ENCODE measurements around the gene SMAD3. TPM values are rescaled to one million over a fixed set of nuclear protein-coding genes. Genes with fewer than 3 reads are reported as not detected.

Gene SMAD3
- total RNA-seq, 2 donors from 2014 or later = 47.9 to 78.5 TPM

- Histone ChIP-seq H3K27me3 (replicated peaks; ENCODE audit: insufficient read depth) (no peaks in the 10 kb centered on the region), H3K36me3 (no peaks in the 10 kb centered on the region), H3K4me1 (ENCODE audit: control insufficient read depth in 1 of 2, low read depth in 2 of 2) (peaks cover 38 to 76% of the 10 kb centered on the region in 2 donors), H3K4me3 (no peak overlapping the region), H3K9me3 (no peaks in the 10 kb centered on the region), H3K27ac (peak overlapping the region in 1 of 2 donors; percentile 85)
- no peak for TF ChIP-seq CTCF (IDR thresholded peaks at IDR 0.05)
- no peak for ATAC-seq (ENCODE audit: insufficient number of reproducible peaks, low FRiP score, low read depth)
- DNase-seq (ENCODE audit: low spot score) = no peak
These were observed 38.5 kb downstream of the SMAD3 start for GRCh38 chr15:67103869-67104268.

- ATAC-seq (ENCODE audit: insufficient number of reproducible peaks, low FRiP score, low read depth) (no peak), DNase-seq (ENCODE audit: low spot score) (no peak)
- Histone ChIP-seq H3K4me1 (ENCODE audit: control insufficient read depth in 1 of 2, low read depth in 2 of 2) (peaks cover 43 to 79% of the 10 kb centered on the region in 2 donors), H3K9me3 (no peaks in the 10 kb centered on the region), H3K4me3 (no peak overlapping the region), H3K27ac (peak overlapping the region; percentile 80 to 85), H3K27me3 (replicated peaks; ENCODE audit: insufficient read depth) (no peaks in the 10 kb centered on the region), H3K36me3 (no peaks in the 10 kb centered on the region)
- TF ChIP-seq CTCF (IDR thresholded peaks at IDR 0.05) = no peak
These were observed 39.1 kb downstream of the SMAD3 start for GRCh38 chr15:67104510-67104909.

GRCh38 chr15:67105065-67105951 lies 39.9 kb downstream of the SMAD3 start:
- ATAC-seq (ENCODE audit: insufficient number of reproducible peaks, low FRiP score, low read depth) (peak; percentile 67), DNase-seq (ENCODE audit: low spot score) (peak; percentile 46)
- H3K27me3 ChIP-seq (replicated peaks; ENCODE audit: insufficient read depth) = no peaks in the 10 kb centered on the region
- peaks cover 46 to 83% of the 10 kb centered on the region in 2 donors for H3K4me1 ChIP-seq (ENCODE audit: control insufficient read depth in 1 of 2, low read depth in 2 of 2)
- H3K27ac ChIP-seq = peak overlapping the region; percentile 80 to 85
- no peak overlapping the region for H3K4me3 ChIP-seq
- H3K9me3 ChIP-seq = no peaks in the 10 kb centered on the region
- peak; percentile 37 for TF ChIP-seq CTCF (IDR thresholded peaks at IDR 0.05)
- no peaks in the 10 kb centered on the region for H3K36me3 ChIP-seq

GRCh38 chr15:67105991-67106763 lies 40.8 kb downstream of the SMAD3 start:
- ATAC-seq (ENCODE audit: insufficient number of reproducible peaks, low FRiP score, low read depth) (no peak), DNase-seq (ENCODE audit: low spot score) (no peak)
- no peak overlapping the region for H3K4me3 ChIP-seq
- no peaks in the 10 kb centered on the region for H3K36me3 ChIP-seq
- no peaks in the 10 kb centered on the region for H3K9me3 ChIP-seq
- peaks cover 53 to 86% of the 10 kb centered on the region in 2 donors for H3K4me1 ChIP-seq (ENCODE audit: control insufficient read depth in 1 of 2, low read depth in 2 of 2)
- no peaks in the 10 kb centered on the region for H3K27me3 ChIP-seq (replicated peaks; ENCODE audit: insufficient read depth)
- H3K27ac ChIP-seq = peak overlapping the region; percentile 31 to 85
- no peak for TF ChIP-seq CTCF (IDR thresholded peaks at IDR 0.05)

GRCh38 chr15:67106764-67107013 lies 41.3 kb downstream of the SMAD3 start:
- no peak for TF ChIP-seq CTCF (IDR thresholded peaks at IDR 0.05)
- H3K4me3 ChIP-seq = no peak overlapping the region
- peaks cover 53 to 82% of the 10 kb centered on the region in 2 donors for H3K4me1 ChIP-seq (ENCODE audit: control insufficient read depth in 1 of 2, low read depth in 2 of 2)
- DNase-seq (ENCODE audit: low spot score) = no peak
- no peak for ATAC-seq (ENCODE audit: insufficient number of reproducible peaks, low FRiP score, low read depth)
- no peaks in the 10 kb centered on the region for H3K27me3 ChIP-seq (replicated peaks; ENCODE audit: insufficient read depth)
- H3K9me3 ChIP-seq = no peaks in the 10 kb centered on the region
- peak overlapping the region; percentile 31 to 85 for H3K27ac ChIP-seq
- no peaks in the 10 kb centered on the region for H3K36me3 ChIP-seq
